HG02981 (cell line): ENCODE measurements around the gene TRAPPC12.
A peak's percentile ranks its signal among the peaks of the same experiment; 100 is the strongest.
"Not testable (repeated sequence)": the region's sequence is repeated elsewhere in the genome, so short reads cannot be mapped to it uniquely, and the experiment has no call there.

Source experiments
- ATAC-seq: cut with Tn5 transposase; IDR thresholded peaks from one replicate; pipeline ENCODE4 v1.9.1; 2021; ENCODE audit warnings: mild to moderate bottlenecking, moderate library complexity; ENCODE audit not compliant: unreplicated experiment

Gene TRAPPC12

GRCh38 chr2:3430740-3431490, 51.4 kb downstream of the TRAPPC12 start:
- no peak for ATAC-seq

GRCh38 chr2:3432067-3432466, 52.6 kb downstream of the TRAPPC12 start:
- no peak for ATAC-seq

- no peak for ATAC-seq
These were observed 53.3 kb downstream of the TRAPPC12 start for GRCh38 chr2:3432693-3433338.

- ATAC-seq: no peak
These were observed 53.8 kb downstream of the TRAPPC12 start for GRCh38 chr2:3433339-3433699.

GRCh38 chr2:3433776-3434400, 54.4 kb downstream of the TRAPPC12 start:
- no peak for ATAC-seq

GRCh38 chr2:3434654-3435053, 55.2 kb downstream of the TRAPPC12 start:
- ATAC-seq: no peak

GRCh38 chr2:3435445-3435844, 56.0 kb downstream of the TRAPPC12 start:
- no peak for ATAC-seq

- ATAC-seq: no peak
These were observed 61.0 kb downstream of the TRAPPC12 start for GRCh38 chr2:3440477-3440876.

- no peak for ATAC-seq
These were observed 62.0 kb downstream of the TRAPPC12 start for GRCh38 chr2:3441465-3441864.

GRCh38 chr2:3442185-3442584, 62.7 kb downstream of the TRAPPC12 start:
- peak; percentile 61 for ATAC-seq

GRCh38 chr2:3443083-3443482, 63.6 kb downstream of the TRAPPC12 start:
- no peak for ATAC-seq

- no peak for ATAC-seq
These were observed 64.1 kb downstream of the TRAPPC12 start for GRCh38 chr2:3443506-3444084.

- no peak for ATAC-seq
These were observed 66.4 kb downstream of the TRAPPC12 start for GRCh38 chr2:3445891-3446290.

- ATAC-seq: no peak
These were observed 66.9 kb downstream of the TRAPPC12 start for GRCh38 chr2:3446381-3446780.

GRCh38 chr2:3447186-3447585, 67.7 kb downstream of the TRAPPC12 start:
- not testable (repeated sequence) for ATAC-seq

- ATAC-seq: no peak
These were observed 68.4 kb downstream of the TRAPPC12 start for GRCh38 chr2:3447789-3448317.

GRCh38 chr2:3448441-3448911, 69.0 kb downstream of the TRAPPC12 start:
- ATAC-seq: not testable (repeated sequence)

- no peak for ATAC-seq
These were observed 69.6 kb downstream of the TRAPPC12 start for GRCh38 chr2:3449086-3449485.

- no peak for ATAC-seq
These were observed 70.4 kb downstream of the TRAPPC12 start for GRCh38 chr2:3449936-3450335.

- no peak for ATAC-seq
These were observed 71.0 kb downstream of the TRAPPC12 start for GRCh38 chr2:3450385-3451010.

- ATAC-seq: no peak
These were observed 71.7 kb downstream of the TRAPPC12 start for GRCh38 chr2:3451169-3451568.
